Activated CD8-positive, alpha-beta T cell treated with anti-CD3 and anti-CD28 coated beads for 36 hours (primary cell): ENCODE results near the gene HOXD13. TPM values are rescaled to one million over a fixed set of nuclear protein-coding genes. Genes with fewer than 3 reads are reported as not detected.

Experiments used
- ATAC-seq: fragments of 200-7000 bp; cut with Tn5 transposase; one replicate; pipeline ENCODE4 v1.10.0; 2021; ENCODE audit warnings: mild to moderate bottlenecking, moderate library complexity
- CTCF ChIA-PET: fragments of 350-600 bp; sonication (Branson Sonifier 250); formaldehyde crosslinking; loops from one replicate; lab custom pipeline; 2021; ENCODE audit warnings: antibody characterized with exemption; lab: Charles Lee
- POLR2A ChIA-PET: fragments of 350-600 bp; sonication (Branson Sonifier 250); formaldehyde crosslinking; loops from one replicate; lab custom pipeline; 2021; ENCODE audit warnings: antibody characterized with exemption; lab: Charles Lee
- DNase-seq: peaks from one replicate; pipeline ENCODE4 v3.0.0-alpha.2; 2020
- H3K27ac Mint-ChIP-seq: one replicate; pipeline ENCODE4 v1.8.0; 2021; ENCODE audit warnings: mild to moderate bottlenecking, mixed read lengths
- H3K27me3 Mint-ChIP-seq: one replicate; pipeline ENCODE4 v1.8.0; 2021; ENCODE audit warnings: mixed read lengths
- H3K36me3 Mint-ChIP-seq: one replicate; pipeline ENCODE4 v1.8.0; 2021; ENCODE audit warnings: low read depth, mixed read lengths
- H3K4me1 Mint-ChIP-seq: one replicate; pipeline ENCODE4 v1.8.0; 2021; ENCODE audit warnings: low read depth, mixed read lengths
- H3K4me3 Mint-ChIP-seq: one replicate; pipeline ENCODE4 v1.8.0; 2021; ENCODE audit warnings: mild to moderate bottlenecking, moderate library complexity, mixed read lengths
- H3K9me3 Mint-ChIP-seq: one replicate; pipeline ENCODE4 v1.8.0; 2021; ENCODE audit warnings: mixed read lengths
- CTCF ChIP-seq: fragments of 200-600 bp; IDR thresholded peaks from one replicate; pipeline ENCODE4 v1.8.0; 2022; ENCODE audit warnings: antibody characterized with exemption, mild to moderate bottlenecking
- intact Hi-C: fragments of 100-400 bp; cut with micrococcal nuclease; formaldehyde crosslinking; loops from one replicate; pipeline ENCODE4 v1.10.0; 2022
- total RNA-seq, 2 experiments: library from RNA; stranded (reverse); gene quantifications; one replicate each; pipeline ENCODE4 v1.2.3, GENCODE V29; 2021

The HOXD13 gene
- total RNA-seq, 2 experiments from 2014 or later: not detected

- ATAC-seq: no peak
- no peak for DNase-seq
- Mint-ChIP-seq H3K36me3 (peaks cover 3% of the 10 kb centered on the region), H3K27ac (no peak overlapping the region), H3K4me1 (peaks cover 23% of the 10 kb centered on the region), H3K4me3 (no peak overlapping the region), H3K27me3 (peaks cover 85% of the 10 kb centered on the region), H3K9me3 (peaks cover 2% of the 10 kb centered on the region)
- TF ChIP-seq CTCF: no peak
- intact Hi-C loops: no loop called here
- ChIA-PET CTCF (interaction anchor here (0.6 to 2.8 kb wide), 5 partner anchors 9 to 55 kb away, joined by 3 to 15 read pairs (median 4); no protein-coding TSS in a partner anchor), POLR2A (interaction anchor here (1.6 kb wide), 1 partner anchor 25 kb away, joined by 5 read pairs; no protein-coding TSS in a partner anchor)
Measured at GRCh38 chr2:176105078-176105729, 12.7 kb downstream of the HOXD13 start.

GRCh38 chr2:176105730-176106580, 13.4 kb downstream of the HOXD13 start:
- TF ChIP-seq CTCF: no peak
- CTCF ChIA-PET: interaction anchor here (0.6 to 2.8 kb wide), 4 partner anchors 8 to 25 kb away, joined by 3 to 15 read pairs (median 4); no protein-coding TSS in a partner anchor
- DNase-seq: no peak
- Mint-ChIP-seq H3K36me3 (peaks cover 3% of the 10 kb centered on the region), H3K27ac (no peak overlapping the region), H3K4me1 (peaks cover 23% of the 10 kb centered on the region), H3K27me3 (peaks cover 83% of the 10 kb centered on the region), H3K9me3 (peaks cover 2% of the 10 kb centered on the region), H3K4me3 (peak overlapping the region; percentile 20)
- intact Hi-C loops: no loop called here
- POLR2A ChIA-PET: no interaction called here
- peak; percentile 21 for ATAC-seq

- H3K4me1 Mint-ChIP-seq: peaks cover 26% of the 10 kb centered on the region
- TF ChIP-seq CTCF: no peak
- peaks cover 83% of the 10 kb centered on the region for H3K27me3 Mint-ChIP-seq
- intact Hi-C loops: no loop called here
- ATAC-seq (peak; percentile 78), DNase-seq (peak; percentile 51)
- H3K9me3 Mint-ChIP-seq: peaks cover 2% of the 10 kb centered on the region
- no peak within 1 kb of the TSS for H3K27ac Mint-ChIP-seq
- ChIA-PET CTCF (interaction anchor here (1.2 kb wide), 1 partner anchor 9 kb away, joined by 4 read pairs; no protein-coding TSS in a partner anchor), POLR2A (no interaction called here)
- peak within 1 kb of the TSS; percentile 57 for H3K4me3 Mint-ChIP-seq
- H3K36me3 Mint-ChIP-seq: peaks cover 3% of the 10 kb centered on the region
Measured at GRCh38 chr2:176106581-176107539, 14.3 kb downstream of the HOXD13 start, which contains the start of gene HOXD11. Gene HOXD11, plus strand, starts transcription at chr2:176107280. Its CDS starts 76 bp downstream, at chr2:176107356.

GRCh38 chr2:176107731-176108181, 15.2 kb downstream of the HOXD13 start:
- Mint-ChIP-seq H3K4me1 (peaks cover 26% of the 10 kb centered on the region), H3K9me3 (peaks cover 2% of the 10 kb centered on the region), H3K27me3 (peaks cover 83% of the 10 kb centered on the region), H3K4me3 (no peak overlapping the region), H3K36me3 (peaks cover 3% of the 10 kb centered on the region), H3K27ac (no peak overlapping the region)
- ATAC-seq: no peak
- no peak for DNase-seq
- ChIA-PET POLR2A (no interaction called here), CTCF (no interaction called here)
- intact Hi-C loops: no loop called here
- TF ChIP-seq CTCF: no peak
